Stimulated activated CD4-positive, alpha-beta T cell treated with anti-CD3 and anti-CD28 coated beads, Interleukin-4, amount 100 ng/mL, for 24 hours (primary cell): ENCODE results near the gene RGS9.

ENCODE experiments used
- DNase-seq: peaks from one replicate; pipeline ENCODE4 v3.0.0-alpha.2; 2020

Gene RGS9

DNA sequence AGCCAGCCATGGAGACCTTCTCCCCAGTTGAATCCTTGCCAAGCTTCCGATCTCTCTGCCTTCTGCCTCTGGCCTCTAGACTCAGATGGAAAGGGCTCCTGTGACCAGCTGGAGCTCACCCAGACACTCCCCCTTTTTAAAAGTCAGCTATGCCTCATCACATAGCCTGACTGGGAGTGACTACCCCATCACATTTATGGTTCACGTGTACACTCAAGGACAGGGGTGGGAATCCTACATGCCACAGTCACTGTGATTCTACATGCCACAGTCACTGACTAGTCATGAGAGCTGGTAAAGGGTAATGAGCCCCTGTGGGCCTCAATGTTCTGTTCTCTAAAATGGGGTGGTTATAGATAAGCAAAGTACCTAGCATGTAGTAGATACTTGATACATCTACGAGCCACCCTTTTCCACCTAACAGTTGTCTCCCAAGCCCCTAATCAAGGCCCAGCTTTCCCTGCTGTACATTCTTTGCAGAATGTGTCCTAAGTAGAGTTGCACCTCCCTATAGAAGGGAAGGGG is 85.1 kb downstream of the RGS9 start:
- DNase-seq, result no peak

DNA sequence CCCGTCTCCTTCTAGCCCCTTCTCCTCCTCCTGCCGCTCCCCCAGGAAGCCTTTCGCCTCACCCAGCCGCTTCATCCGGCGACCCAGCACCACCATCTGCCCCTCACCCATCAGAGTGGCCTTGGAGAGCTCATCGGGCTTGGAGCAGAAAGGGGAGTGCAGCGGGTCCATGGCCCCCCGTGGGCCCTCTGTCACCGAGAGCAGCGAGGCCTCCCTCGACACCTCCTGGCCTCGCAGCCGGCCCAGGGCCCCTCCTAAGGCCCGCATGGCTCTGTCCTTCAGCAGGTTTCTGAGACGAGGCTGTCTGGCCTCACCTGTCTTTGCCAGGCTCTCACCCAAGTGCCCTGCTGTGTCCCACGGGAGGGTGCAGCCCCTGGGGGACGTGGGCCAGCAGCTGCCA is 87.9 kb downstream of the RGS9 start:
- DNase-seq, result no peak

DNA sequence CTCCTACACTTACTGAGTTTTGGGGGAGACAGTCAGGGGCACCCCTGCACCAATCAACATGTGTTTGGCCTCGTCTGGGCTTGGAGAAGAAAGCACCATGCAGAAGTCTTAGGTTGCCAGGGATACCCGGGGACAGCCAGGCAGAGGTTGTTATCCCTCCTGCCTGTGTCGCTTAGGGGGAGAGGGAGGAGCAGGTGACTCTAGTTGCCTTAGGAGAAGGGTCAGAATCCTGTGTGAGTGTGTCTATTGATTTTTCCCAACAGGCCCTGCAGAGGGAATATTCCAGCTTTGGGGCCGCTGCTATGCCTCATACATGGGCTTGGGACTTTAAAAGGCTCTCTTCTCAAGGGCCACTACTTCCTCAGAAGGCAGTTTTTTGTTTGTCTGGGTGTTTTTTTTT is 89.1 kb downstream of the RGS9 start:
- no peak for DNase-seq

DNA sequence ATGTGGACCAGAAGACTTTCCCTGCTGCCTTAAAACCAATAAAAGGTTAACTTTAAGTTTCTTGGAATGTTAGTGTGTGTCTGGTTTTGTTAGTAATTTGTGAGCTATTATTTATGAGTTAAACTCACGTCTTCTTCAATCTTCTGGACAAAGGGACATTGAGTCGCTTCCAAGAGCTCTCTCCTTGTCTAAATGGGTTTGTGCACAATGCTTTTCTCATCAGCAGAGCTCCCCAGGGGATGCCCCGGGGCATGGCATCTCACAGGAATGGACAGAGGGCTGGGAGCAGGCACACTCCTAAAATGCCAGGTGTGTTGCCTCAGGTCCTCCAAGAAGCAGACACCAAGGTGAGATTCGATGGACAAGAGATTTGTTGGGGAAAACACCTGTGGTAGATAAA is 90.5 kb downstream of the RGS9 start:
- DNase-seq, result no peak

DNA sequence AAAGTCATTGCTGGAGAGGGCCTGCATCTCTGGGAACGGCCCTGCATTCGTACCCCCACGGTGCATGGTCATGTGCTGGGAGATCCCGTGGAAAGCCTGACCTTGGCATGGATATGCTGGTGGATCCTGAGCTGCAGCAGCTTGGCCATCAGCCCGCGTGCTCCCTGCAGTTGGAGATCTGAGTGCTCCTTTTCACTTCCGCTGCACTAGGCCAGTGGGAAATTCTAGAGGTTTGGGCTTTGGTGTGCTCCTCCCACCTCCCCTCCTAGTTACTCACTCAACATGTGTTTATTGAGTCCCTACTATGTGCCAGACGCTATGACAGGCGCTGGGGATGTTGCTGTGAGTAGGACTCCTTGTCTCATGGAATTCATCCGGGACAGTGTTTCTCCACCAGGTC is 91.1 kb downstream of the RGS9 start:
- no peak for DNase-seq

DNA sequence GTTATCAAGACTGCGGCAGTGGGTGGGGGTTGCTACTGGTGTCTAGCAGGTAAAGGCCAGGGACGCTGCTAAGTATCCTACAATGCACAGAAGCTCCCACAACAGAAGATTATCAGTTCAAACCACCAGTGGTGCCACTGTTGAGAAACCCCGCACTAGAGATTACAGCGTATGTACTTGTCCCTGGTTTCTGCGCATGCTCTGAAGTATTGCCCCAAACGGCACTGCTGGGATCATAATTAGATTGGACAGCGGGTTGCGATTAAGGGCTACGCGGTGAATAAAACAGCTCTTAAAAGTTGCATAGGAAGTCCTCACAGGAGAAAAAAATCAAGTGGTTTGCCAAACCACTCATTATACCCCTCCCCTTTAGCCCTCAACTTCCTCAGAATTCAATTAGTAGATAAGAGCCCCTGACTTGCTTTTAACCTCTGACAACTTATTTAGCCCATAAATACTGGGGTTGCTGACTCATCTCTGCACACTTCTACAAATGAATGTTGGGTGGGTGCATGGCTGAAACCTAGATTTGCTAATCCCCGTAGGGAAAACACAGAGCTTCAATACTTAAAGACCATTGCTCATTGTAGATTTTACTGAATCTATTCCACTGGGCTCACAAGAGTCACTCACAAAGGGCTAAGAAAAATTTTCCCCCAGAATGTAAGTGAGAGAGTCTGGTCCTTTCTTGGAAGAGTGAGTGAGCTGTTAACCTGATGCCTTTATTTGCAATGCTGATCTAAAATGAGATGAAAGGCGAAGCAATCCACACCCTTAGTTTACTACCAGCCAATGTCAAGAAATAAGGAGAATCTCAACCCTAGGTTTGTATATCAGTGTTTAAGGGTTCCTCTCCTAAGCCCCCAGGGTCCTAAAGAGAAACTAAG is 91.8 kb downstream of the RGS9 start:
- DNase-seq, result peak; percentile 73

DNA sequence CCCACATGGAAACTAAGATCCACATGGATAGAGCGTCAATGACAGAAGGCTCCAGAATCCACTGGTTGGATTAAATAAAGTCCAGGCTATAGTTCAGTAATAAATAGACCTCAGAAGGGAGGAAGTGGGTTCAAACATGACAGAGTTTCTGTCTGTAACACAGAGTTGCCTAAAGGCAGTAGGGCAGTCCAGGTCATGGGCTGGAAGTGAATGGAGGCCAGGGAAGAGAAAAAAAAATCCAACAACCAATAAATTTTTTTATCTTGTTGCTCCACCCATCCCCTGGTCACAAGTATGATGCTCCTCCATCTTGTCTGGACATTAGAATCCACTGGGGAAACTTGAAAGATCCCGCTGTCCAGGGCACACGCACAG is 92.4 kb downstream of the RGS9 start:
- no peak for DNase-seq

DNA sequence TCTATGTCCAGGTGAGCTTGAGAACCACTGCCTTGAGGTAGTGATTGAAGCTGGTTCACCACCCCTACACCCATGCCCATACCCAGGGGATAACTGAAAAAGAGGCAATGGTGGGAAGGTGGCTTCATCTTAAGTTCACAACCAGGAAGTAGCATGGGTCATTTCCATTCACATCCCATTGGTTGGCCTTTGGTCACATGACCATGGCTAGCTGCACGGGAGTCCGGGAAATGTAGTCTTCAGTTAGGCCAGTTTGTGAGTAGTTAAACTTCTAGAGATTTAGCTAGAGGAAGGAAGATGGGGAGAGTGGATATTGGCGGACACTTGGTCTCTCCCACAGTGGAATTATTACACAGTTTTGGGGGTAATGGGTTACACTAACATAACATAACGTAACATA is 92.9 kb downstream of the RGS9 start:
- DNase-seq, result no peak

DNA sequence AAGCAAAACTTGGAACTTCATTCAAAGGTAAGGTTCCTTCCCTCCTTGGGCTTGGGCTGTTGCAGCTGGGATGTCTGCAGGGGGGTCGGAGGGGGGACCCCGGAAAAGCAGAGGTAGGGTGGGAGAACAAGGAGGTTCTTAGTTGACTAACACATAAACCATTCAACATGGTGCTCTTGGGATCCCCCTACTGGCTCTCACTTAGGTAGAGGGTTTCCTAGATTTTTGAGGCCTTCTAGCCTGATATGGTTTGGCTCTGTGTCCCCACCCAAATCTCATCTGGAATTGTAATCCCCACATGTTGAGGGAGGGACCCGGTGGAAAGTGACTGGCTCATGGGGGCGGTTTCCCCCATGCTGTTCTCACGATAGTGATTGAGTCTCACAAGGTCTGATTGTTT is 93.9 kb downstream of the RGS9 start:
- no peak for DNase-seq

DNA sequence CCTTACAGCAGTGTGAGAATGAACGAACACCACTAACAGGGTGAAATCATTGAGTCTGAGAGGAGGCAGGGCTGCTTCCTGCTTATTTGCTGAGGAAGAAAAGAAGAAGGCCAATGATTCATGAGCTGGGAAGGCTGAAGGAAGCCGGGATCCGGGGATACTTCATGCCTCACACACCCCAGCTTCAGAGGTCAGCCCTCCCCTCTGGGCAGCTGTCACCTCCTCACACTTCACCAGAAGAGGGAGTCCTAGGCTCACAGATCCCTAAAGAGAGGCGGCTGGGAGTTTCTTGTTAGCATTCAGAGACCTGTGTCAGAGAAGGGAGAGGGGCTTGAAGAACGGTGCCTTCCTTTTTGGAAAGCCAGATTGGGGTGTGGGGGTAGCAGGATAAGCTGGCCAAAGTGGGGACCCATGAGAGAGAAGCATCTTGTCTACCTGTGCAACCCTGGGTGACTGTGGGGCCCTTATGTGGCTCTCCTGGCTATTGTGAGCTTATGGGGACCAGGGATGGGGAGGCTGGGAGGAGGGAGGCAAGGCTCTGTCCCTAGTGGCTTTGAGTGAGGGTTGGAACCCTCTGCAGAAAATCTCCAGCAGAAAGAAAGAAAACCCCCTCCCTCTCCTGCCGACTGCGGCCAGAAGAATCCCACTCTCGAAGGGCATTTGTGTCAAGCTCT is 94.6 kb downstream of the RGS9 start:
- DNase-seq, result peak; percentile 61

DNA sequence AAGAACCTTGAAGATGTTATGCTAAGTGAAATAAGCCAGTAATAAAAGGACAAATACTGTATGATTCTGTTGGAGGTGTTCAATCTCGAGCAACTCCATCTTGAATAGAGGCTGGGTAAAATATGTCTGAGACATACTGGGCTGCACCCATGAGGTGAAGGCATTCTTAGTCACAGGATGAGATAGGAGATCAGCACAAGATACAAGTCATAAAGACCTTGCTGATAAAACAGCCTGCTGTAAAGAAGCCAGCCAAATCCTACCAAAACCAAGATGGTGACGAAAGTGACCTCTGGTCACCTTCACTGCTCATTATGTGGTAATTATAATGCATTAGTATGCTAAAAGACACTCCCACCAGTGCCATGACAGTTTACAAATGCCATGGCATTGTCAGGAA is 98.1 kb downstream of the RGS9 start:
- DNase-seq, result no peak

DNA sequence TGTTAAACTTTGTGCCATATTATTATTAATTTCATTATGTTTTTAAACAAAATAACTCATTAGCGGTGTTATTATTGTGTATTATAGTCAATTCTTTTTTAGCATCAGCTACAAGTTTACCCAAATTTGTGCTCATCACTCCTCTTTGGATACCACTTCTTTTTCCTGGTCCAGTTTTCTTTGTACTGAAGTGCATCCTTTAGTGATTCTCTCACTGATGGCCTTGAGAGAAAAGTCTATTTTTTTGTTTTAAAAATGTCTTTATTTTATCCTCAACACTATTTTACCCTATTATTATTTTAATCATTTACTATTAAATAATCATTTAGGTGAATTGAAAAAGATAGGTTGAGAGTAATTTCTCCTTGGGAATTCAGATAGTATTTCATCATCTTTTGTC is 99.2 kb downstream of the RGS9 start:
- no peak for DNase-seq

DNA sequence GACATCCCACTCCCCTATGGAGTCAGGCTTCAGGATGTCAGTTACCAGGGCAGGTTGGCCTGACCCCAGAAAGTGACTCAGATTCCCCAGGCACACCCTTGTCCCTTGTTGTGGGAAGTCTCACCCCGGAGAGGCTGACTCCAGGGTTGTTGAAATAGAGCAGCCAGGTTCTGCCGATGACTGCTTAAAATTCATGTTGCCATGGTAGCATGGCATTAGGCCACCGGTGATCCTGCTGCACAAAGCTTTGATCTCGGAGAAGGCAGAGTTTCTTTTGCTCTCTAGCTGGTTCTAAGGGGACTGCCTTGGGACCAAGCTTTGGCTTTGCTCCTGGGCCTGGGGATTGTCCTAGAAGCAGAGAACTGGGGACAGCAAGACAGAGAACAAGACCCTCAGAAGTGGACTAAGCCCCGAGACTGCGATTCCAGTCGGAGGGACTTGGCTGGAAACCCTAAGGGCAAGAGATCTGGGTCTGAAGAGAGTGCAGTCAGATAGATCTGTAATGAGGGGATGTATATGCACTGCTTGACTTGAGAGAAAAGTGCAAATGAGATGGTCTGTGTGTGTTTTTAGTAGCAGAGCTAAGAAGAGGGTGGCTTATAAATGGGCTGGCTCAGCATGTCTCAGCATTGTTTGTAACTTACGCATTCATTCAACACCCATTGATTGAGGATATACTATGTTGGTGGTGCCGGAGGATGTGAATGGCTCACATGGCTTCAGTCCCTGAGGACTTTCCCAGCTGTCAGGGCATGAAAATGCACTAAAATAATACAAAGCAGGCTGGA is 106.9 kb downstream of the RGS9 start:
- no peak for DNase-seq

DNA sequence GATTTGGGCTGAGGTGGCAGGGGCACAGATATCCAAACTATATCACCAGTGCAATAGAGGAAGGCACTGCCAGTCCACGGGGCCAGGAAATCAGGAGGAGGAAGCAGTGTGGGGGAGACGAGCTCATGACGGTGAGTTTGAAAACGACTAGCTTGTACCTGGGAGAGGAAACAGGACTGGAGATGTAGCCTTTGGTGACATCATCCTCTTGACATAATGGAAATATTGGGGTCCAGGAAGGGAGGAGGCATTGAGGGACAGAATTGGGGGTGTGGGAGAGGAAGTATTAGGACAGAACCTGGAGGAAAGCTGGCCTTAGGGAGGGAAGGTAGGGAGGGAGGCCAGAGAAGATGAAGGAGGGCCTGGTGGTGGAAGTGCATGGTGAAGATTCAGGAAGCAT is 109.1 kb downstream of the RGS9 start:
- no peak for DNase-seq

DNA sequence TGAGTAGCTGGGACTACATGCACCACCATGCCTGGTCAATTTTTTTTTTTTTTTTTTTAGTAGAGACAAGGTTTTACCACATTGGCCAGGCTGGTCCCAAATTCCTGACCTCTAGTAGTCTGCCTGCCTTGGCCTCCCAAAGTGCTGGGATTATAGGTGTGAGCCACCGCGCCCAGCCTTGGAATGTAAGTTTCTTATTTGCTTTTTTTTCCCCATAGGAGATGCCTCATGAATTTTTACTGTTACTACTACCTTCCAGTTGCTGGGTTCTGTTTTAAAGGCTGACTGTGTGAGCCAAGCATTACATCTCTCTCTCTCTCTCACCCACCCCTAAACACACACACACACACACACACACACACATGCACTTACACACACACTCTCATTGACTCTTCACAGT is 112.6 kb downstream of the RGS9 start:
- DNase-seq, result no peak

DNA sequence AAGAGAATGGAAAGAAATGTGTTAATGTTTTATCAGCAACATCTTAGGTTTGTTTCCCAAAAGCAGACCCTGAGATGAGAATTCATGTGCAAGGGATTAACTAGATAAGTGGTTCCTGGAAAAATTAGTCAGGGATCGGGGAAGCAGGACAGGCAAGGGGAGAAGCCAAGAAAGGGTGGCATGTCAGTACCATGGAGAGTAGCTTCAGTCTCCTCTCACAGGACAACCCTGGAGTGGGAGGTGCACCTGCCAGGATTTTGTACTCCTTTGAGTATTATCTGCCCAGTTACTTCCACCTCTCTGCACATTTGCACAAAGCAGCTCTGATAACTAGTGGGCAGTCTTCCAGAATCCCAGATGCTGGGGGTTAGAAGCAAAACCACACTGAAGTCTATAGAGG is 117.0 kb downstream of the RGS9 start:
- DNase-seq, result no peak

DNA sequence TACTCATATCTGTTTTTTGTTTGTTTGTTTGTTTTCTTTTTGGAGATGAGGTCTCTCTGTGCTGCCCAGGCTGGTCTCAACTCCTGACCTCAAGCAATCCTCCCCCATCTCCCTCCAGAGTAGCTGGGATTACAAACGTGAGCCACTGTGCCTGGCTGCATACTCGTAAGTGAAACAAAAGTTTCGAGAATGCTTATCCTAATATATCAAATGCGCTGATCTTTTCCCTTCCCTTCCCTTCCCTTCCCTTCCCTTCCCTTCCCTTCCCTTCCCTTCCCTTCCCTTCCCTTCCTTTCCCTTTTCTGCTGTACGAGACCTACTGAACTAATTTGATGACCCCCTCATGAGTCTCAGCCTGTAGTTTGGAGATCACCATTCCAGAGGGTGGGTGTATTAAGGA is 122.1 kb downstream of the RGS9 start:
- DNase-seq, result no peak

DNA sequence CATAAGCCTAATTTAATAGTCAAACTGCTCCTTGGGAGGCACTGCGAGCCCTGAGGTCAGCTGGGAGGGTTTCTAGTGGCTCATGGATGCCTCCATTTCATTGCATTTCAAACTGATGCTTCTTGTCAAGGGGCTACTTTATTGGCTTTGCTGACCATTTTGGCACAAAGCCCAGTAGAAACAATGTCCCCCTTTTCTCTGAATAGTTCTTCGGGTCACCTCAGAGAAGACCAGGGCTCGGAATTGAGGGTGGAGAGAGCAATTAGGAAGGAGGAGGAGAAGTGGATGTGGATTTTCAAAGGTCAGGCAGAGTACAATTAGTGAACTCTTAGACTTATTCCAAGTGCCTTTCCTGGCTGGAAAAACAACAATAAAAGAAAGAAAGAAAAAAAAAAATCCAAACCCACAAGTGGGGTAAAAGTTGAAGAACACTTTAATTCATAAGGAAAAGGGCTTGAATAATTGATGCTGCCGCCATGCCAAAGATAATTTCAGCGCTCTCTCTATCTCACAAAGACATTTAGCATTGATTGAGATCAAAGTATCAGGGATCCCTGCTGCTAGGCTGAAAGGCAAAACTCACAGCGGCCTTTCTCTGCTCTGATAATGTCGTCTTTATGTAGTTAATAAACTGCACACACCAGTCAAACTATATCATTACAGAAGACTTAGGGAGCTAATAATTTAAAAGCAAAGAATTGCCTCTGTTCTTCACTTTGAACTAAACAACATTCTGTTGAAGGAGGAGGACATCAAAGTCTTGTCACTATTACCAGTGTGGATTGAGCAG is 122.7 kb downstream of the RGS9 start:
- DNase-seq, result no peak

DNA sequence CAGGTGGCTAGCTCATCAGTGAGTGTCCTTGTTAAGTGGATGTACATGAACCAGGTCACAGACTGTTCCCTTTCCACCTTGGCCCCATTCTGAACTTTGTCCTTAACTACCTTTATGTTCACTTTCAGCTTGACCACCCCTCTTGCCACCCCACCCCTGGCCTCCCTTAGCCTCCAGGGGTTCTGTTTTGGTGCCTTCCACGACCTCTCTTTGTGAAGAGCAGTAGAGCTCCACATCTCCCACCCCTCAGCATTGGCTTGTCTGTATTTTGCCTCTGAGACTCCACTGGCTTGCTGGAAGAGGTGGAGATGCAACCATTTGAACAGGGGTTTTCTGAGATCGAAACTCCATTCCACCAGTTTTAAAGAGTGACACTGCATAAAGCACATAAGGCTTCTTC is 123.5 kb downstream of the RGS9 start:
- no peak for DNase-seq

DNA sequence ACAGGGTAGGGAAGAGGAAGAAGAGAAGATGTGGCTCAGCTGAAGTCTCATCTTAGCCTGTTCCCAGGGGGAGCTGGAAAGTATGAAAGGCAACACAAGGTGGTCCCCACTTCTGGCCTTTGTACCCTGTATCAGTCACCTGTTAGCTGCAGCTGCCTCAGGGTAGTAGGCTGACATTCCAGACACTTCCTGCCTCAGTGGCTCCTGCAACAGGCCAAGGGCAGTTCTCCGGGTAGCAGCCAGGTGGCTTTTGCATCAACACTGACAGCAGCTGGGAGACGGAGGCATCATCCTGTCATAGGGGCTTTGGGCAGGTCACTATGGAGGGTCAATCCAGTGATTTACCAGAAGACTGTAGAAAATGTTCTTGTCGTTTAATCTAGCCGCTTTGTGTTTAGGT is 124.0 kb downstream of the RGS9 start:
- no peak for DNase-seq

DNA sequence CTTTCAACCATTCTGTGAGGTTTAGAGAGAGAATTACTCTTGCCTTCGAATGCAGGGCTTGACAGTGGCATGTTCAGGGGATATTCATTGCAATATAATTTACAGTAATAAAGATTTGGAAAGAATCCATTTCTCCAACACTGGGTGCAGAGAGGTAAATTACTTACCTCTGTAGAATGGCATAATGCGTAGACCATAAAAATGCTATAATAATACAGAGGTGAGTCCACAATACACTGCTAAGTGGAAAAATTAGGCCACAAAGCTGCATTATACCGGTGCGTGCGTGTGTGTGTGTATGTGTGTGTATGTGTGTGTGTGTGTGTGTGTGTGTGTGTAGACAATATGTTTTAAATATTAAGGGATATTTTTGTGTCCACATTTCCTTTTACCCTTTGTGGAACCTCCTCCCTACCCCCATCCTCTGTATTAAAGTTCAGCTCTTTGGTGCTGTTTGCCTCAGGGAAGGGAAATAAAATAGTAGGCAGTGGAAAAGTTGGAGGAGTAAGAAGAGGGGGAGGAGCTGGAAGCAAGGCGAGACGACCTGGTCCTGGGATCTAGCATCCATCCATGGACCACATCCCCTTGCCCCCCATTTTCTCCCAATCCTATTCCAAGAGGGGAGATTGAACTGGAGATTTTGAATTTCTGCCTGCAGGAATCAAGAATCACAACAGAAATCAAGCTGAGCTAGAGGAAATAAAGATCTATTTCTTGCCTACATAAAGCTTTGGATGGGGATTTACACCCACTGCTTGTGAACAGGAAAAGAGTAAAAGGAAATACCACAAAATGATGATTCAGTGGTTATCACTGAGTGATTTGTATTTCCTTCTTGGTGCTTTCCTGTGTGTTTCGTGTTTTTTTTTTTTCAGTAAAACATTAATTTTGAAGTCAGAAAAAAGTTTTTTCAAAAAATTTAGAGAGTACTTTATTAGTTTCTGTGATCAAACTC is 124.8 kb downstream of the RGS9 start:
- no peak for DNase-seq

DNA sequence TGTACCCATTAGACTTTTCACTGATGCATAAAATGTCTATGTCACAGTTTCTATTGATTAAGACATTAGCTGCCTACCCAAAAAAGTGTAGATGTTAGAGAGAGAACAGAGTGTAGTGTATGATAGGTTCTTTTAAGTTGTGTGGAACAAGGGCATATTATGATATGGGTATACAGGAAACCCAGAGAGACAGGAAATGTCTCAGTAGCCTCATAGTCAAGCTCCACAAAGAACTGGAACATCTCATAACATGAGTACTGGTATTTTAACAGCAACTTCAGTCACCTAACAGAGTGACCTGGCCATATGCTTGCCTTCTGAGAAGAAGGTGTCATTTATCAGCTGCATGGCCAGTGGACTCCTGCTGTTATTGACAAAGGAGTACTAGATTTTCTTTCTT is 128.1 kb downstream of the RGS9 start:
- DNase-seq, result no peak
